Measurements from ENCODE around the gene RTN4.

Gene RTN4

DNA sequence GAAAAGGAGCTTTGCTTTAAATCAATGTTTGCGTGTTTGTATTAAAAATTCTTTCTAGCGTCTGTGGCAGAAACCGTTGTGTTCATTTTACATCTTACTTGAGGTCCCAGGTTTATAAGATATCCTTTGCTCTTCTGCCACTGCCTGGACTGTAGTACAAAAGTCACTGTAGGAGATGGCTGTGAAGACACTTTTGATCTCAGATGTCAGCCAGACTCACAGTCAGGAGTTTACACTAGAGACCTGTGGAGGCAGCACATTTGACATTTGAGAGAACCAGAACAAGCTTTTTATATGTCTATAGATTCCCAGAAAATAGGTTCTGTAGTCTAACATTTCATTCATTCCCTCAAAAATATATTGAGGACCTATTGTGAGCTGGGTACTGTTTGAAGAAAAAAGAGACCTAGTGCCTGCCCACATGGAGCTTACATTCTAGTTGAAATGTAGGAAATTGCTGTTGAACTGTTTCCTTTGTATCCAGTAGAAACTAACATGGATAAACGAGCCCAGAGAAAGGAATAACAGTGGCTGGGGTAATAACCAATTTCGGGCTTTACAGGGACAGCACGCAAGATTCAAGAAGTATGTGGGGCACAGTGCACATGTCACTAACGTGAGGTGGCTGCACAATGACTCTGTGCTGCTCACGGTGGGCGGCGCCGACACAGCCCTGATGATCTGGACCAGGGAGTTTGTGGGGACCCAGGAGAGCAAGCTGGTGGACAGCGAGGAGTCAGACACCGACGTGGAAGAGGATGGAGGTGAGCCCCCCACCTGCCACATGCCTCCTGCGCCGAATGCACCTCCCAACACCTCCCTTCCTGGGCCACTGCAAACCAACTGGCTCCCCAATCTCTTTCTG is 122.3 kb downstream of the RTN4 start:
- H3K4me3 ChIP-seq (ENCODE audit: low read depth, low read length) = no peak overlapping the region
- no peak for DNase-seq (ENCODE audit: low read depth)
- TF ChIP-seq CTCF (conservative IDR thresholded peaks at IDR 0.05; ENCODE audit: low read depth, low read length) = no peak

DNA sequence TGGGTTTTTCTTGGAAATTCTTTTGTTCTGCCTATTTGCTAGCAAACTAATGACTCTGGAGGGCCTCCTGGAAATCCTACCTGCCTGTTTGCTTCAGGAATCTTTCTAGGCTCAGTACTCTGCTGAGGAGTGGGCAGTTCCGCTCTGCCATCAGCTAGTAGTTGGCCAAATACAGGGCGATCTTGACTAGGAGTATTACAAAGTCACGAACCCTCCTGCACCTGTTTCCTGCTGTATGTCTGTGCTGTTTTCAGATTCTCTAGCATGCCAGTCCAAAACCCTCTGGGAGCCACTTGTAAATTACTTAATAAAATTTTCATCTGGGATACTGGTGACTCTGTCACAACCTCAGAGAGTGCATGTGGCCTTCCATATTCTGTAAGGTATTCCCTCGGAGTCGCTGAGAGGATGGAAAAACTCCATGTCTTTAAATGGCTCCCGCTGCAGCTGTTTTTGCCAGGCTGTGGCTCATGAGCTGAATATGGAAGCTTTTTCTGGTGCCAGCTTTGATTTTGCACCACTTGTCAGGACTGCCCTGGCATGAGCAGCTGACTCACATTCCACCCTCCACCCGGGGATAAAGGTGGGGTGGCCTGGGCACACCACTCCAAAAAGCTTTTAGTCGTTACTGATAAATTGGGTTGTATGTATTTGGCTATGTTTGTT is 123.0 kb downstream of the RTN4 start:
- no peak overlapping the region for H3K4me3 ChIP-seq (ENCODE audit: low read depth, low read length)
- DNase-seq (ENCODE audit: low read depth) = no peak
- no peak for TF ChIP-seq CTCF (conservative IDR thresholded peaks at IDR 0.05; ENCODE audit: low read depth, low read length)

GRCh38 chr2:54925022-54925421 is 125.2 kb downstream of the RTN4 start:
- DNase-seq (ENCODE audit: low read depth) = no peak
- no peak for TF ChIP-seq CTCF (conservative IDR thresholded peaks at IDR 0.05; ENCODE audit: low read depth, low read length)
- H3K4me3 ChIP-seq (ENCODE audit: low read depth, low read length) = no peak overlapping the region

GRCh38 chr2:54924121-54924520 is 126.1 kb downstream of the RTN4 start:
- TF ChIP-seq CTCF (conservative IDR thresholded peaks at IDR 0.05; ENCODE audit: low read depth, low read length) = no peak
- DNase-seq (ENCODE audit: low read depth) = no peak
- no peak overlapping the region for H3K4me3 ChIP-seq (ENCODE audit: low read depth, low read length)
